ENCODE measurements around the gene CTTN.

DNA sequence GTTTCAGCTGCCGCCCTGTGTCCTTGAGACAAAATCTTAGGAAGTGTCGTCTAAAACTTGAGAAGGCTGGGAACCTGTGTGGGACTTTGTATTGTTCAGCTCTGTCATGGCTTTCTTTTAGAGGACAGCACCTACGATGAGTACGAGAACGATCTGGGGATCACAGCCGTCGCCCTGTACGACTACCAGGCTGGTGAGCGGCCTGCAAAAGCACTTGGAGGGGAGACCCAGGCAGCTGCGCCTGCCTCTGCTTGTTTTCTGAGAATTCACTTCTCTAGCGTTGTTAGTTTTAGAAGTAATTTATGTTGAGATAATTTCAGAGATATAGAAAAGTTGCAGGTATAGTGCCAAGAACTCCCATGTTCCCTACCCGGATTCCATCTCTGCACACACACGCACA is 35.2 kb downstream of the CTTN start:
- TF ChIP-seq CTCF (IDR thresholded peaks at IDR 0.05; ENCODE audit: low read length) = no peak
- TF ChIP-seq EZH2 (IDR thresholded peaks at IDR 0.05; ENCODE audit: borderline replicate concordance, low read length) = no peak

All from OCI-LY1 (cell line).